Adipose tissue (tissue), 3 donors: ENCODE results near the gene IPMK. TPM values are rescaled to one million over a fixed set of nuclear protein-coding genes. Genes with fewer than 3 reads are reported as not detected.
"Not testable (repeated sequence)": the region's sequence is repeated elsewhere in the genome, so short reads cannot be mapped to it uniquely, and the experiment has no call there.

ENCODE experiments used
- H3K27ac ChIP-seq: one replicate; pipeline ENCODE4 v1.5.1; 2013; ENCODE audit warnings: low read depth, low read length
- WGBS, 3 donors: extraction: QIAGEN DNeasy Blood & Tissue Kit; methylation state at CpG; one replicate each; pipeline ENCODE4 v1.1.7; 2013; 5-methylcytosine and 5-hydroxymethylcytosine counted together
- polyA plus RNA-seq, 3 donors: library from polyadenylated mRNA; stranded (reverse); fragments of 200-250 nt; gene quantifications; one replicate each; pipeline ENCODE4 v1.2.3, GENCODE V29; 2013
- donor health status: healthy with polysubstance abuse.
- donor health status: Bipolar disorder and iron deficiency.
- donor health status: healthy.

The IPMK gene
- polyA plus RNA-seq, 3 donors = 1.4 to 6.3 (median 2.1) TPM

GRCh38 chr10:58240531-58240930 lies 27.2 kb downstream of the IPMK start:
- no peak overlapping the region for H3K27ac ChIP-seq
- 73 to 77% (median 76%) methylated on average over 4 of the region's 4 CpGs for WGBS, 3 donors

- WGBS, 3 donors = 74 to 84% (median 83%) methylated on average over 5 of the region's 5 CpGs
- no peak overlapping the region for H3K27ac ChIP-seq
Observed at GRCh38 chr10:58239561-58240169, 28.0 kb downstream of the IPMK start.

GRCh38 chr10:58237014-58237834 lies 30.5 kb downstream of the IPMK start:
- 91 to 100% (median 97%) methylated on average over 3 of the region's 3 CpGs for WGBS, 3 donors
- no peak overlapping the region for H3K27ac ChIP-seq

DNA sequence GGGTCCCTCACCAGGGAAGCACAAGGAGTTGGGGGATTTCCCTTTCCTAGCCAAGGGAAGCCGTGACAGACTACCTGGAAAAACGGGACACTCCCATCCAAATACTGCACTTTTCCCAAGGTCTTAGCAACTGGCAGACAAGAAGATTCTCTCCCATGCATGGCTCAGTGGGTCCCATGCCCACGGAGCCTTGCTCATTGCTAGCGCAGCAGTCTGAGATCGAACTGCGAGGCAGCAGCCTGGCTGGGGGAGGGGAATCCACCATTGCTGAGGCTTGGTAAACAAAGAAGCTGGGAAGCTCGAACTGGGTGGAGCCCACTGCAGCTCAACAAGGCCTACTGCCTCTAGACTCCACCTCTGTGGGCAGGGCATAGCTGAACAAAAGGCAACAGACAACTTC lies 37.8 kb downstream of the IPMK start:
- 92 to 93% (median 92%) methylated on average over 7 of the region's 7 CpGs for WGBS, 3 donors
- H3K27ac ChIP-seq = not testable (repeated sequence)

GRCh38 chr10:58225654-58226053 lies 42.0 kb downstream of the IPMK start:
- WGBS, 3 donors = 82 to 99% (median 94%) methylated on average over 2 of the region's 2 CpGs
- H3K27ac ChIP-seq = no peak overlapping the region

GRCh38 chr10:58220769-58221451 lies 46.8 kb downstream of the IPMK start:
- WGBS, 3 donors = 97 to 98% (median 98%) methylated on average over 2 of the region's 2 CpGs
- no peak overlapping the region for H3K27ac ChIP-seq

GRCh38 chr10:58219875-58220274 lies 47.8 kb downstream of the IPMK start:
- H3K27ac ChIP-seq = no peak overlapping the region

DNA sequence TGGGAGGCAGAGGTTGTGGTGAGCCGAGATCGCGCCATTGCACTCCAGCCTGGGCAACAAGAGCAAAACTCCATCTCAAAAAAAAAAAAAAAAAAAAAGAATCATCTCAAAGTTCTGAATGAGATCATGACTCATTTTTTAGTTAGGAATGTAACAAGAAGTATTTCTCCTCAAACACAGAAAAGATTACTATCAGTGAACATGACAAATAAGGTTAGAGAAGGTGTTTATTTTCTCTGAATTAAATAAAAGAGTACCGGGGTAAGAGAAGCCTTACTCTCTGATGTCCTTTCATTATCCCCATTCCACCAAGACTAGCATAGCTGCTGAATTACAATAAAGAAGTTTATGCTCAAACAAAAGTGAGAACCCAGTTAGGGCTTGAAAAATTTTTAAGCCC lies 50.1 kb downstream of the IPMK start:
- no peak overlapping the region for H3K27ac ChIP-seq
- WGBS, 3 donors = 91 to 99% (median 93%) methylated on average over 4 of the region's 4 CpGs

GRCh38 chr10:58212622-58213021 lies 55.1 kb downstream of the IPMK start:
- 86 to 95% (median 87%) methylated on average over 3 of the region's 3 CpGs for WGBS, 3 donors
- H3K27ac ChIP-seq = no peak overlapping the region

DNA sequence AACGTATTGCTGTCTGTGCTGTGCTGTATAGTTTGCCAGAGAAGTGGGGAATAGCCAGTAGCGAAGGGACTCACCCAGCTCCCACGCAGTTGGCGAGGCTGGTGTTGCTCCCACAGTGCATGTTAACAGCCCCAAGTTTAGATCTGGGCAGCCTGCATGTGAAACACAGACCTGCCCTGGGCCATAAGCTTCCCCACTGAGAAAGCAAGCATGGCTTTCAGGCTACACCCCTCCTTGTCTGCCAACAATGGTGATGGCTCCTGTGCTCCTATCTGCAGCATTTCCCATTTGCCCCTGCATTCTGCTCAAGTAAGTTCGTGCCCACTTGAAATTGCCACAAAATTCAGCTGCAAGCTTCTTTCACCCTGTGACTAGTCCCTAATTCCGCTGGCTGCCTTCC lies 57.5 kb downstream of the IPMK start:
- no peak overlapping the region for H3K27ac ChIP-seq
- 91 to 95% (median 95%) methylated on average over 6 of the region's 6 CpGs for WGBS, 3 donors

DNA sequence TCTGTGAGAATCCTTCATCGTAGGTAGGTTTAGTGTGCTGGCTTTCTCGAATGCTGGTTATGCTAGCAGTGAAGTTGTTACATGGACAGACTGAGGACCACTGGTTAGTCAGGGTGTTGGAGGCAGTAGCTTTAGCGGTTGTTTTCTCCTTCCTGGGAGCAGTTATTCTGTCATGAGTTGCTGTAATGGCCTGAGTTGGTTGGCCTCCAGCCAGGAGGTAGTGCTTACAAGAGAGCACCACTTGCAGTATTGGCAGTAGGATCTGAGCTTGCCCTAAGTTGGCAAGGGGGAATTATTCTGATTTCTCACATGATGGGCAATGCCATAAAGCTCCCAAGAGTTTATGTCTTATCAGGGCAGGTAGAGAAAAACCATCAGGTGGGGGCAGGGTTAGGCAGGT lies 58.0 kb downstream of the IPMK start:
- no peak overlapping the region for H3K27ac ChIP-seq
- 91 to 94% (median 93%) methylated on average over 3 of the region's 3 CpGs for WGBS, 3 donors

DNA sequence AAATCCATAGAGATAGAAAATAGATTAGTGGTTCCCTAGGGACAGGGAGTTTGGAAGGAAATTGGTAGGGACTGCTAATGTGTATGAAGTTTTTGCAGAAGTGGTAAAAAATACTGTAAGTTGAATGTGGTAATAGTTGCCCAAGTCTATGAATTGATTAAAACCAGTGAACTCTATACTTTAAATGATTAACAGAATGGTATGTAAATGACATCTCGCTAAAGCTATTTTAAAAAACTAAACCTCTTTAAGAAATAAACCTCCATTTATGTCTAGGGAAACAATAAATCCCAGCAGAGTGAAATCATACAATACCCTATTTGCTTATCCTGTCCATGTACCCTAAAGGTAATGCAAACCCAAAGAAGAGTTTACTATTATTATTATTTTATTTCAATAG lies 61.4 kb downstream of the IPMK start:
- 96 to 100% (median 99%) methylated on average over 1 of the region's 1 CpG for WGBS, 3 donors
- H3K27ac ChIP-seq = no peak overlapping the region

GRCh38 chr10:58201704-58202103 lies 66.0 kb downstream of the IPMK start:
- WGBS, 3 donors = 93 to 96% (median 93%) methylated on average over 2 of the region's 2 CpGs
- no peak overlapping the region for H3K27ac ChIP-seq

DNA sequence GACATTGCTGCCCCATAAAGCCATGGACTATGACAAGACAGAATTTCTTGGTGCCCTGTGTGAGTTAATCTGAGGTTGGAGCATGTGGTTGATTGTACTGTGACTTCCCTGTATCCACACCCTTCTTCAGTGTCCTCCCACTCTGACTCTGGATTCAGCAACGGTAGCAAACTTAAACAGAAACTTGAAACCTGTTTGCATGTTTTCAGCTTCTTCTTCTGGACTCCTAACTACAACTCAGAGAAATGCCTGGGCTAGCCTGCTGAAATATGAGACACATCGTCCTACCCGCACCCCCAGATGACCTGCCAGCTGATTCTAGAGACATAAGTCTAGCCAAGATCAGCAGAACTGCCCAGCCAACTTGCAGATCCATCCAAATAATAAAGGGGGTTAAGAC lies 78.4 kb downstream of the IPMK start:
- 25 to 43% (median 40%) methylated on average over 3 of the region's 3 CpGs for WGBS, 3 donors

GRCh38 chr10:58184120-58184670 lies 83.5 kb downstream of the IPMK start:
- H3K27ac ChIP-seq = no peak overlapping the region
- 84 to 94% (median 90%) methylated on average over 7 of the region's 7 CpGs for WGBS, 3 donors

More for the DNA sequence above, 78.4 kb downstream of the IPMK start:
- H3K27ac ChIP-seq = no peak overlapping the region

DNA sequence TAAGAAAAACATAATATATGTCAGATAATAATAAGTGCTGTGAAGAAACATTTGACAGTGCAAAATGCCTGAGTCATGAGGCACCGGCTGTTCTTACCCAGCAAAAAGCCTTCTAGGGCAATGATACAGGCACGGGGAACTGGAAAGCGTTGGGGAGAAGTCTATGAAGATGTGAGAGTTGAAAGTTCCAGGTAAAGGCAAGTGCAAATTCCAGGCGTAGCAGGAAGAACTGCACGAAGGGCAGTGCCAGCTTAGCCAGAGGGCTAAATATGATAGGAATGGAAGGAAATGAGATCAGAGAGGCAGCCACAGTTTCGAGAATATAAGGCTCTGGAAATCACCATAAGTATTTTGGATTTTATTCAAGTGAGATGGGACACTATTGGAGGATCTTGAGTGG lies 87.0 kb downstream of the IPMK start:
- no peak overlapping the region for H3K27ac ChIP-seq
- 73 to 84% (median 75%) methylated on average over 6 of the region's 6 CpGs for WGBS, 3 donors

DNA sequence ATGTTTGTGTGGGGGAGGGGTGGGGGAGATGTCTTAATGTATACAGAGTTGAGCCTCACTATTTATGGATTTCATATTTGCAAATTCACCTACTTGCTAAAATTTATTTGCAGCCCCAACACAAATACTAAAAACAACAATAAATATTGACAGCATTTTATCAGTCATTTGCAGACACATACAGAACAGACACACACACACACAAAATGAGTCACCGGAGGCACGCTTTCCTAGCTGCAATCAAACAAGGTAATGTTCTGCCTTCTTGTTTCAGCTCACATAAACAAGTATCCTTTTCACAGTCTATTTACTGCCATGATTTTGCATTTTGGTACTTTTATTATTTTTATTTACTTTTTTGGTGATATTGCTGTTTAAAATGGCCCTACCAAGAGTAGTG lies 88.5 kb downstream of the IPMK start:
- no peak overlapping the region for H3K27ac ChIP-seq
- 86 to 100% (median 97%) methylated on average over 2 of the region's 2 CpGs for WGBS, 3 donors

DNA sequence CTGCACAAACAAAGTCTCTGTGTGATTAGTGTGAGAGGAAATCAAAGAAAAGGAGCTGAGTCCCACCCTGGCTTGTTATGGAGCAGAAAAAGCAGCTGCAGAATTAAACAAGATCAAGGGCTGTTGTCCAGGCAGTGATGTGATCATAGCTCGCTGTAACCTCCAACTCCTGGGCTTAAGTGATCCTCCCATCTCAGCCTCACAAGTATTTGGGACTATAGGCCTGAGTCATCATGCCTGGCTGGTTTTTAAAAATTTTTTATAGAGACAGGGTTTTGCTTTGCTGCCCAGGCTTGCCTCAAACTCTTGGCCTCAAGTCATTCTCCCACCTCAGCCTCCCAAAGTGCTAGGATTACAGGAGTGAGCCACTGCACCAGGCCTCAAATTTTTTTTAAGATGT lies 88.9 kb downstream of the IPMK start:
- no peak overlapping the region for H3K27ac ChIP-seq
- WGBS, 3 donors = 39 to 80% (median 71%) methylated on average over 1 of the region's 1 CpG

DNA sequence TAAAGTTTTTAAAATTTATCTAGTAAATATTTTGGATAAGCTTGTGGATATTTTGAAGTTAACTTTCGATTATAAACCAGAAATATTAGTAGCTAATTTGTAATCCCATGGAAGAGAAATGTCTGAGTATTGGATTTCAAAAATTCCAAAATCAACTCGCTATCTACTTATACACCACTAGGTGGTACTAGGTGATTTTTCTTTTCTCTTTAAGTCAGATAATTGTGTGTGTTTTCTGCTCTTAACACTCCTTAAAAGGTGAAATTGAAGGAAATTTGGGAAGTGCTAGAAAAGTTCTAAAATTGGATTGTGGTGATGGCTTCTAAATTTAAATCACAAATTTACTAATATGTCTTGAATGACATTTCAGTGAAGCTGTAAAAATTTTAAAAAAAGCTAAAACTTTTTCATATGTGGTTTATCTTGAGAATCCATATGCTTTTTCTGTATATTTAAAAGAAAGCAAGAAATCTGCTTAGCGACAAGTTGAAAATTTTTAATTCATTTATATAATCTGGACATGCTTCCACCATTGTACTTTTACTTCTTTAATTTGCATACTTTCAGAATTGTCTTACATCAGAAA lies 90.2 kb downstream of the IPMK start:
- 15 to 22% (median 22%) methylated on average over 3 of the region's 3 CpGs for WGBS, 3 donors

More for the DNA sequence above, 90.2 kb downstream of the IPMK start:
- H3K27ac ChIP-seq = no peak overlapping the region
